MCF 10A (cell line): Measurements from ENCODE around the gene ZNF358. TPM values are rescaled to one million over a fixed set of nuclear protein-coding genes. Genes with fewer than 3 reads are reported as not detected.
"Not testable (repeated sequence)": the region's sequence is repeated elsewhere in the genome, so short reads cannot be mapped to it uniquely, and the experiment has no call there.

Experiments
- BruUV-seq: library from RNA; stranded (reverse); fragments of 400-500 nt; replicated peaks from 2 replicates; lab custom pipeline; 2021; lab: Mats Ljungman, UMichigan
- CTCF ChIA-PET: fragments of 300-600 bp; sonication (Branson Sonifier 250); formaldehyde crosslinking; extraction: SDS; loops from one replicate; lab custom pipeline; 2021; ENCODE audit warnings: antibody characterized with exemption, inconsistent platforms; lab: Yijun Ruan, JAX
- POLR2A ChIA-PET: fragments of 300-600, 350-650 bp; sonication (Branson Sonifier 250); formaldehyde crosslinking; extraction: SDS; loops from one replicate; lab custom pipeline; 2020; ENCODE audit warnings: antibody characterized with exemption, inconsistent platforms; lab: Yijun Ruan, JAX
- DNase-seq: peaks from one replicate; pipeline ENCODE4 v3.0.0-alpha.2; 2018; ENCODE audit not compliant: unreplicated experiment
- H3K27ac Mint-ChIP-seq: one replicate; pipeline ENCODE4 v1.8.0; 2022; ENCODE audit warnings: mild to moderate bottlenecking, low read depth, mixed read lengths; ENCODE audit not compliant: unreplicated experiment
- H3K27me3 Mint-ChIP-seq: one replicate; pipeline ENCODE4 v1.8.0; 2022; ENCODE audit warnings: mixed read lengths; ENCODE audit not compliant: insufficient read depth, unreplicated experiment
- H3K36me3 Mint-ChIP-seq: one replicate; pipeline ENCODE4 v1.8.0; 2022; ENCODE audit warnings: mild to moderate bottlenecking, moderate library complexity, mixed read lengths; ENCODE audit not compliant: insufficient read depth, unreplicated experiment
- H3K4me1 Mint-ChIP-seq: one replicate; pipeline ENCODE4 v1.8.0; 2022; ENCODE audit warnings: mixed read lengths; ENCODE audit not compliant: insufficient read depth, unreplicated experiment
- H3K4me3 Mint-ChIP-seq: one replicate; pipeline ENCODE4 v1.8.0; 2022; ENCODE audit warnings: mild to moderate bottlenecking, moderate library complexity, mixed read lengths; ENCODE audit not compliant: unreplicated experiment
- H3K9me3 Mint-ChIP-seq: one replicate; pipeline ENCODE4 v1.8.0; 2022; ENCODE audit warnings: mixed read lengths; ENCODE audit not compliant: unreplicated experiment
- intact Hi-C: fragments of 100-400 bp; cut with micrococcal nuclease; formaldehyde crosslinking; loops from 2 replicates; pipeline ENCODE4 v1.14.1; 2022
- total RNA-seq: library from RNA; stranded (reverse); gene quantifications from 2 replicates; pipeline ENCODE4 v1.2.3, GENCODE V29; 2022
- TF ChIP-seq, protein P1 (sequence below): fragments of 200-600 bp; IDR thresholded peaks from one replicate; pipeline ENCODE4 v1.8.0; 2022; ENCODE audit warnings: antibody characterized with exemption, mild to moderate bottlenecking; ENCODE audit not compliant: unreplicated experiment

ZNF358 gene
- total RNA-seq, 1 experiment from 2014 or later, result 16.9 TPM

DNA sequence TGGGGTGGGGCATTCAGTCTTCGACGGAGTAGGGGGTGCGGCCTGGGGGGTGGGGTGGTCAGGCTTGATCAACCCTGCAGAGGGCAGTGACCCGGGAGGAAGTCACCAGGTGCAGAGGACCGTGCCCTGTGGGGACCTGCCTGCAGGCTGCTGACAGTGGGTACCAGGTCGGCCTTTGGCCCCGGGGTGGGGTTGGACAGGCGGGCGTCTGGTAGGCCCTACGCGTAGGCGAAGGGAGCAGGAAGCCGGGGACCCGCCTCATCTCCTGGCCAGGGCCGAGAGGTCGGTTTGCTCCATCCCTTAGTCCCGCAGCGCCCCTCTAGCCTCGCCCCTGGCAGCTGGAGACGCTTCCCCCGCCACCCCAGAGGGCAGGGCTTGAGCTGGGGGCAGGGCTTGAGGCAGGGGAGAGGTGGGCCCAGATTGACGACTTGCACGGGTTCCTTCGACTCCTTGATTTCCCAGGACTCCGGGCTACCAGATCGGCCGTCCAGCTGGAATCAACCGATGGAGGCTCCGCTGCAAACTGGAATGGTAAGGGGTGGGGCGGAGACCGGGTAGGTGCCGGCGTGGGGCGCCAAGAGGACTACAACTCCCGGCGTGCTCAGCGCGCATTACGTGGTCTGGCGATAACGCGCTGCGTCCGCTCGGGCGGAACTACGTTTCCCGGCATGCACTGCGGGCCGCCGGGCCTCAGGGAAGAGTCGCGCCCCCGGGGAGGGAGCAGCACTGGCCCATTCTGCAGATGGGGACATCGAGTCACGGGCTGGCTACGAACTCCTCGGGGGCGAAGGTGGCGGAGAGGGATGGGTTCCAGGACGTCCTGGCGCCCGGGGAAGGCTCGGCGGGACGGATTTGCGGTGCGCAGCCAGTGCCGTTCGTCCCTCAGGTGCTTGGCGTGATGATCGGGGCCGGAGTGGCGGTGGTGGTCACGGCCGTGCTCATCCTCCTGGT lies 19.4 kb downstream of the ZNF358 start, which contains the start of gene PNPLA6:
TSS of gene PNPLA6 (plus strand) at position 671 of the 951 bp plus-strand sequence. CDS start at position 743, 72 bp downstream.
- Mint-ChIP-seq H3K27me3 (no peaks in the 10 kb centered on the region), H3K36me3 (peaks cover 18% of the 10 kb centered on the region), H3K9me3 (no peaks in the 10 kb centered on the region), H3K27ac (peak within 1 kb of the TSS; percentile 87), H3K4me3 (peak within 1 kb of the TSS; percentile 95), H3K4me1 (no peaks in the 10 kb centered on the region)
- BruUV-seq, result no TSS peak
- TF ChIP-seq, protein P1, sequence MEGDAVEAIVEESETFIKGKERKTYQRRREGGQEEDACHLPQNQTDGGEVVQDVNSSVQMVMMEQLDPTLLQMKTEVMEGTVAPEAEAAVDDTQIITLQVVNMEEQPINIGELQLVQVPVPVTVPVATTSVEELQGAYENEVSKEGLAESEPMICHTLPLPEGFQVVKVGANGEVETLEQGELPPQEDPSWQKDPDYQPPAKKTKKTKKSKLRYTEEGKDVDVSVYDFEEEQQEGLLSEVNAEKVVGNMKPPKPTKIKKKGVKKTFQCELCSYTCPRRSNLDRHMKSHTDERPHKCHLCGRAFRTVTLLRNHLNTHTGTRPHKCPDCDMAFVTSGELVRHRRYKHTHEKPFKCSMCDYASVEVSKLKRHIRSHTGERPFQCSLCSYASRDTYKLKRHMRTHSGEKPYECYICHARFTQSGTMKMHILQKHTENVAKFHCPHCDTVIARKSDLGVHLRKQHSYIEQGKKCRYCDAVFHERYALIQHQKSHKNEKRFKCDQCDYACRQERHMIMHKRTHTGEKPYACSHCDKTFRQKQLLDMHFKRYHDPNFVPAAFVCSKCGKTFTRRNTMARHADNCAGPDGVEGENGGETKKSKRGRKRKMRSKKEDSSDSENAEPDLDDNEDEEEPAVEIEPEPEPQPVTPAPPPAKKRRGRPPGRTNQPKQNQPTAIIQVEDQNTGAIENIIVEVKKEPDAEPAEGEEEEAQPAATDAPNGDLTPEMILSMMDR, result no peak
- intact Hi-C loops, result loop anchor here (5.0 to 10.0 kb wide), 2 partner anchors 148 to 181 kb away; no protein-coding TSS in a partner anchor
- CTCF ChIA-PET, result interaction anchor here (0.6 to 1.3 kb wide), 4 partner anchors 11 to 247 kb away, joined by 3 to 4 read pairs (median 3); no protein-coding TSS in a partner anchor
- POLR2A ChIA-PET, result interaction anchor here (0.6 to 6.0 kb wide), 10 partner anchors 13 to 264 kb away, joined by 3 to 56 read pairs (median 4); partner anchors contain the start of genes MCOLN1, PET100, XAB2 and ZNF358
- DNase-seq, result peak; percentile 92

DNA sequence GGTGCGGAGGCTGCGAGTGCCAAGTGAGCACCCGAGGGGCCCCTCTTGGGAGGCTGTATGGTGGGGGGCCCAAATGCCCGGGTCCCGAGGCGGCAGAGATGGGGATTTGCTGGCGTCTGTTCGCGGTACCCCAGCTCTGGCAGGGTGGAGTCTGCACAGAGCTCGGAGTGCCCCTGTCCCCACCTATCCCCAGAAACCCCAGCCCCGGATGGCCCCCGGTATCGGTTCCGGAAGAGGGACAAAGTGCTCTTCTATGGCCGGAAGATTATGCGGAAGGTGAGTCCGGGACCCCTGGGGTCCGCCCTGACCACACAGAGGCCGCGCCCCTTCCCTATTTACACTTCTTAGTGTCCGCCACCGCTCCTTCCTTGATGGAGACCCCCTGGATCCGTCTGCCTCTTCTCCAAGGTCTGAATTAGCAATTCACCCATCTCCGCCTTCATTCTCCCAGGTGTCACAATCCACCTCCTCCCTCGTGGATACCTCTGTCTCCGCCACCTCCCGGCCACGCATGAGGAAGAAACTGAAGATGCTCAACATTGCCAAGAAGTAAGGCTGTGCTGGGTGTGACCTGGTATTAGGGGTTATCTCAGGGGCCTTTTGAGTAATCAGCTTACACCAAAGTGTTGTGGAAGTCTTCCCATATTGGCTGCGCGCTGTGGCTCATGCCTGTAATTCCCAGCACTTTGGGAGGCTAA lies 20.2 kb downstream of the ZNF358 start:
- TSS peak; percentile 35 for BruUV-seq
- TF ChIP-seq, protein P1, result no peak
- Mint-ChIP-seq H3K27me3 (no peaks in the 10 kb centered on the region), H3K4me3 (peak overlapping the region; percentile 95), H3K4me1 (no peaks in the 10 kb centered on the region), H3K9me3 (no peaks in the 10 kb centered on the region), H3K36me3 (peaks cover 26% of the 10 kb centered on the region), H3K27ac (peak overlapping the region; percentile 87)
- intact Hi-C loops, result loop anchor here (5.0 to 10.0 kb wide), 2 partner anchors 149 to 181 kb away; no protein-coding TSS in a partner anchor
- DNase-seq, result no peak
- ChIA-PET CTCF (interaction anchor here (0.6 to 1.2 kb wide), 3 partner anchors 10 to 385 kb away, joined by 3 to 9 read pairs (median 6); no protein-coding TSS in a partner anchor), POLR2A (interaction anchor here (0.6 to 6.0 kb wide), 6 partner anchors 14 to 182 kb away, joined by 3 to 56 read pairs (median 3); partner anchors contain the start of genes MCOLN1, PET100 and XAB2)

DNA sequence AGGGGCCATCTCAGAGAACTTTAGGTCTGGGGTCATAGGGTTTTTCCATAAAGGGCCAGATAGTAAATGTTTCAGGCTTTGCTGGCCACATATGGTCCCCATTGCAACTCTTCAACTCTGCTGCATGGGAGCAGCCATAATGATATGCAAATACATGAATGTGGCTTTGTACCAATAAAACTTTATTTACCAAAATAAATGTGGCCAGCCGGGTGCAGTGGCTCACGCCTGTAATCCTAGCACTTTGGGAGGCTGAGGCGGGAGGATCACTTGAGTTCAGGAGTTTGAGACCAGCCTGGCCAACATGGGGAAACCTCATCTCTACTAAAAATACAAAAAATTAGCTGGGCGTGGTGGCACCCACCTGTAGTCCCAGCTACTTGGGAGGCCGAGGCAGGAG lies 23.1 kb downstream of the ZNF358 start:
- H3K4me1 Mint-ChIP-seq, DNase-seq, POLR2A ChIA-PET, H3K9me3 Mint-ChIP-seq, BruUV-seq, H3K27me3 Mint-ChIP-seq, H3K27ac Mint-ChIP-seq, H3K4me3 Mint-ChIP-seq: not testable (repeated sequence)
- intact Hi-C loops, result loop anchor here (5.0 to 10.0 kb wide), 2 partner anchors 152 to 184 kb away; no protein-coding TSS in a partner anchor
- CTCF ChIA-PET, result interaction anchor here (0.7 to 1.5 kb wide), 2 partner anchors 112 to 185 kb away, joined by 3 to 4 read pairs; no protein-coding TSS in a partner anchor
- H3K36me3 Mint-ChIP-seq, result peaks cover 39% of the 10 kb centered on the region

DNA sequence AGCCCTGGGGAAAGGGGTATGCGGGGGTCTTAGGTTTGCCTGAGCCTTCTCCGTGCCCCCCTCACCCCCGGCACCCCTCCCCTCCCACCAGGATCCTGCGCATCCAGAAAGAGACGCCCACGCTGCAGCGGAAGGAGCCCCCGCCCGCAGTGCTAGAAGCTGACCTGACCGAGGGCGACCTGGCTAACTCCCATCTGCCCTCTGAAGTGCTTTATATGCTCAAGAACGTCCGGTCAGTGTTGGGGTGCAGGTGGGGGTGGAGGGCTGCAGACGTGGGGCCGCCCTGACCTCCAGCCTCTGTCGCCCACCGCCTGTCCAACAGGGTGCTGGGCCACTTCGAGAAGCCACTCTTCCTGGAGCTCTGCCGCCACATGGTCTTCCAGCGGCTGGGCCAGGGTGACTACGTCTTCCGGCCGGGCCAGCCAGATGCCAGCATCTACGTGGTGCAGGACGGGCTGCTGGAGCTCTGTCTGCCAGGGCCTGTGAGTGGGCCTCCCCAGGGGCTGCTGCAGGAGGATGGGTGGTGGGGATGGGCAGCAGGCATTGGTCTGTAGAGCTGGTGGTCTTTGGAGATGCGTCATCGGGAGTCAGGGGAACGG lies 24.0 kb downstream of the ZNF358 start:
- Mint-ChIP-seq H3K4me3 (no peak overlapping the region), H3K9me3 (no peaks in the 10 kb centered on the region), H3K4me1 (no peaks in the 10 kb centered on the region), H3K27me3 (no peaks in the 10 kb centered on the region), H3K36me3 (peaks cover 39% of the 10 kb centered on the region), H3K27ac (no peak overlapping the region)
- intact Hi-C loops, result loop anchor here (5.0 to 10.0 kb wide), 2 partner anchors 153 to 185 kb away; no protein-coding TSS in a partner anchor
- DNase-seq, result no peak
- no TSS peak for BruUV-seq
- ChIA-PET POLR2A (interaction anchor here (0.5 kb wide), 1 partner anchor 246 kb away, joined by 3 read pairs; the partner anchor contains the start of gene INSR), CTCF (interaction anchor here (0.7 kb wide), 1 partner anchor 111 kb away, joined by 3 read pairs; no protein-coding TSS in a partner anchor)
- TF ChIP-seq, protein P1, result no peak
